HG02678 (cell line): ENCODE results near the gene PDLIM5.
"Not testable (repeated sequence)": the region's sequence is repeated elsewhere in the genome, so short reads cannot be mapped to it uniquely, and the experiment has no call there.

Source experiments
- ATAC-seq: cut with Tn5 transposase; IDR thresholded peaks from one replicate; pipeline ENCODE4 v1.9.1; 2021; ENCODE audit warnings: mild to moderate bottlenecking, moderate library complexity; ENCODE audit not compliant: unreplicated experiment

PDLIM5 gene

GRCh38 chr4:94551643-94552564 is 100.2 kb downstream of the PDLIM5 start:
- ATAC-seq, result no peak

- ATAC-seq, result not testable (repeated sequence)
Observed at GRCh38 chr4:94556047-94556446, 104.3 kb downstream of the PDLIM5 start.

- not testable (repeated sequence) for ATAC-seq
Observed at GRCh38 chr4:94557632-94558031, 105.9 kb downstream of the PDLIM5 start.

- ATAC-seq, result no peak
Observed at GRCh38 chr4:94558392-94558904, 106.7 kb downstream of the PDLIM5 start.

- no peak for ATAC-seq
Observed at GRCh38 chr4:94559351-94559806, 107.6 kb downstream of the PDLIM5 start.

GRCh38 chr4:94561249-94562024 is 109.7 kb downstream of the PDLIM5 start:
- no peak for ATAC-seq

GRCh38 chr4:94562285-94562684 is 110.5 kb downstream of the PDLIM5 start:
- no peak for ATAC-seq

GRCh38 chr4:94564252-94564651 is 112.5 kb downstream of the PDLIM5 start:
- no peak for ATAC-seq

- no peak for ATAC-seq
Observed at GRCh38 chr4:94566420-94566819, 114.7 kb downstream of the PDLIM5 start.

GRCh38 chr4:94567811-94568210 is 116.1 kb downstream of the PDLIM5 start:
- peak; percentile 75 for ATAC-seq

GRCh38 chr4:94570558-94570957 is 118.8 kb downstream of the PDLIM5 start:
- ATAC-seq, result no peak

GRCh38 chr4:94571298-94571697 is 119.6 kb downstream of the PDLIM5 start:
- ATAC-seq, result no peak

- ATAC-seq, result no peak
Observed at GRCh38 chr4:94571715-94572114, 120.0 kb downstream of the PDLIM5 start.

- no peak for ATAC-seq
Observed at GRCh38 chr4:94574050-94574449, 122.3 kb downstream of the PDLIM5 start.

- ATAC-seq, result no peak
Observed at GRCh38 chr4:94574616-94575015, 122.9 kb downstream of the PDLIM5 start.

- ATAC-seq, result no peak
Observed at GRCh38 chr4:94575652-94576051, 123.9 kb downstream of the PDLIM5 start.

GRCh38 chr4:94576210-94576609 is 124.5 kb downstream of the PDLIM5 start:
- no peak for ATAC-seq

- ATAC-seq, result no peak
Observed at GRCh38 chr4:94577136-94577535, 125.4 kb downstream of the PDLIM5 start.

GRCh38 chr4:94578195-94578594 is 126.5 kb downstream of the PDLIM5 start:
- ATAC-seq, result no peak

GRCh38 chr4:94581766-94582165 is 130.0 kb downstream of the PDLIM5 start:
- ATAC-seq, result no peak

- ATAC-seq, result no peak
Observed at GRCh38 chr4:94582517-94582916, 130.8 kb downstream of the PDLIM5 start.
